ENCODE results near the gene HMMR.
A peak's percentile ranks its signal among the peaks of the same experiment; 100 is the strongest.

HMMR gene

GRCh38 chr5:163478126-163478981 is 17.9 kb downstream of the HMMR start:
- TF ChIP-seq, protein P1, sequence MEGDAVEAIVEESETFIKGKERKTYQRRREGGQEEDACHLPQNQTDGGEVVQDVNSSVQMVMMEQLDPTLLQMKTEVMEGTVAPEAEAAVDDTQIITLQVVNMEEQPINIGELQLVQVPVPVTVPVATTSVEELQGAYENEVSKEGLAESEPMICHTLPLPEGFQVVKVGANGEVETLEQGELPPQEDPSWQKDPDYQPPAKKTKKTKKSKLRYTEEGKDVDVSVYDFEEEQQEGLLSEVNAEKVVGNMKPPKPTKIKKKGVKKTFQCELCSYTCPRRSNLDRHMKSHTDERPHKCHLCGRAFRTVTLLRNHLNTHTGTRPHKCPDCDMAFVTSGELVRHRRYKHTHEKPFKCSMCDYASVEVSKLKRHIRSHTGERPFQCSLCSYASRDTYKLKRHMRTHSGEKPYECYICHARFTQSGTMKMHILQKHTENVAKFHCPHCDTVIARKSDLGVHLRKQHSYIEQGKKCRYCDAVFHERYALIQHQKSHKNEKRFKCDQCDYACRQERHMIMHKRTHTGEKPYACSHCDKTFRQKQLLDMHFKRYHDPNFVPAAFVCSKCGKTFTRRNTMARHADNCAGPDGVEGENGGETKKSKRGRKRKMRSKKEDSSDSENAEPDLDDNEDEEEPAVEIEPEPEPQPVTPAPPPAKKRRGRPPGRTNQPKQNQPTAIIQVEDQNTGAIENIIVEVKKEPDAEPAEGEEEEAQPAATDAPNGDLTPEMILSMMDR (IDR thresholded peaks at IDR 0.05): no peak
- no peak for TF ChIP-seq ZFX (IDR thresholded peaks at IDR 0.05; ENCODE audit: borderline replicate concordance)
- no peak overlapping the region for H3K27ac ChIP-seq

DNA sequence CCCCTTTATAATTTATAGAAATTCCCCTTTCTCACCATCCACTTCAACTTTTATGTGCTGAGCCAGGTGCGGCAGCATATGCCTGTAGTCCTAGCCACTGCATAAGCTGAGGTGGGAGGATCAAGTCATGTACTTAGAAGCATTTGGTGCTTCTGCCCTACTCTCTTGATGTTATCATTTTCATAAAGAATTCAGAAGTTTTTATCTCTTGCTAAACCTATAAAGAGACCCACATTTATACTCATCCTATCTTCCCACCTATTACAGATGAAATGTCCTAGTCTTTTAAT is 18.5 kb downstream of the HMMR start:
- TF ChIP-seq, protein P1 (IDR thresholded peaks at IDR 0.05): no peak
- TF ChIP-seq ZFX (IDR thresholded peaks at IDR 0.05; ENCODE audit: borderline replicate concordance): no peak
- no peak overlapping the region for H3K27ac ChIP-seq

DNA sequence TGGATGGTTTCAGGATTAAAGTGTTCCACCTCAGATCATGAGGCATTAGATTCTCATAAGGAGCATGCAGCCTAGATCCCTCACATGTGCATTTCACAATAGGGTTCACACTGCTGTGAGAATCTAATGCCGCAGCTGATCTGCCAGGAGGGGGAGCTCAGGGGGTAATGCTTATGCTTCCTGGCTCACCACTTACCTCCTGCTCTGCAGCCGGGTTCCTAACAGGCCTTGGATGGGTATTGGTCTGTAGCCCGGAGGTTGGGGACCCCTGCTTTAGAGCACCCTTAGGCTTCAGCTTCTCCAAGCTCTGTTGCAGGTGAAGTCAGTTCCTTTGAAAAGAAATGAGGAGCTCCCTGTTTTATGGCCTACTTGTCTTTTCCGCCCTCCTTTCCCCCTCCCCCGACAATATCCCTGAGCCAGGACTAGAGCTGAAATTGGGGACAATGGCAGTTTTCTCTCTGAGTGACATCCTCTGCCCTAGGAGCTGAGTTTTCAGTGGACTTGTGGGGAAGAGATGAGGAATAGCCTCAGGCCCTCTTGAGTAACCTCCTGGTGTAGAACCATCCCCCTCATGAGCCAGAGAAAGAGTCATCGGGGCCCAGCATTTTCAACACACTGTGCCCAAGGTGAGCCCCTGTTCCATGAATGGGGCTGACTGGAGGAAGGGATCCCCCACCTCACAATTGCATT is 28.8 kb downstream of the HMMR start:
- H3K27ac ChIP-seq: no peak overlapping the region
- no peak for TF ChIP-seq ZFX (IDR thresholded peaks at IDR 0.05; ENCODE audit: borderline replicate concordance)
- TF ChIP-seq, protein P1 (IDR thresholded peaks at IDR 0.05): peak; percentile 21; the same call in 1 of the 2 replicates

GRCh38 chr5:163489745-163490075 is 29.3 kb downstream of the HMMR start:
- TF ChIP-seq, protein P1 (IDR thresholded peaks at IDR 0.05): no peak
- no peak for TF ChIP-seq ZFX (IDR thresholded peaks at IDR 0.05; ENCODE audit: borderline replicate concordance)
- H3K27ac ChIP-seq: no peak overlapping the region

DNA sequence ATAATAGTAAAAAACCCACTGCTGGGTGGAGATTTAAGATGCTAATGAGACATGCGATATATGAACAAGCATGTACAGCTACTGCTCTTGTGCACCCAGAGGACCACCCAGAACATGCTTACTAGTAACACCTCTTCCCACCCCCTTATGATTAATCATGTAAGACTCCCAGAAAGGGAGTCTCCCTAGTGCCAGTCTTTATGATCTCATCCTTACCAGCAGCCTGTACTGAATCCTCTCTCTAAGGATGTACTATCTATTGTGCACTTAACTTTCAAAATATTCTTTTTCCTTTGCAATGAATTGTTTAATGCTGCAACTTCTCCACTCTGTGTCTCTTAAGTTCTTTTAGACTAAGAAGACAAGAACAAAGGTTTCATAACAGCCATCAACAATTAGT is 35.9 kb downstream of the HMMR start:
- no peak overlapping the region for H3K27ac ChIP-seq
- no peak for TF ChIP-seq ZFX (IDR thresholded peaks at IDR 0.05; ENCODE audit: borderline replicate concordance)
- TF ChIP-seq, protein P1 (IDR thresholded peaks at IDR 0.05): no peak

DNA sequence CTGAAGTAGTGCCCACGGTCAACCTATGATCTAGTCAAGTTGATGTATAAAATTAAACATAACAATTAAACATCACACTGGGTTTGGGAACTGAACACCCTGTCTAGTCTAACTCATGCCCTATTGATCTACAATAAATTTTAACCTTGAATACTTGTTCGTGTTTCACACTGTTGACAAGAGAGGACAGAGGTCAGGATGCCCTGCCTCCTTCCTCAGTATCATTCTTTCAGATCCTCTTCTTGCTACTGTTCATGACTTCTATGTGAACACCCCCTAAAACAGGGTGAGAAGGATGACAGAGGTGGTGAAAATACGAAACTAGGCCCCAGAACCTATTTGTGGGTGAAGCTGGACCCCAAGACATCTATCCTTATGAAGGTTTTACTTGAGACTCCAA is 36.9 kb downstream of the HMMR start:
- TF ChIP-seq, protein P1 (IDR thresholded peaks at IDR 0.05): no peak
- no peak for TF ChIP-seq ZFX (IDR thresholded peaks at IDR 0.05; ENCODE audit: borderline replicate concordance)
- H3K27ac ChIP-seq: no peak overlapping the region

DNA sequence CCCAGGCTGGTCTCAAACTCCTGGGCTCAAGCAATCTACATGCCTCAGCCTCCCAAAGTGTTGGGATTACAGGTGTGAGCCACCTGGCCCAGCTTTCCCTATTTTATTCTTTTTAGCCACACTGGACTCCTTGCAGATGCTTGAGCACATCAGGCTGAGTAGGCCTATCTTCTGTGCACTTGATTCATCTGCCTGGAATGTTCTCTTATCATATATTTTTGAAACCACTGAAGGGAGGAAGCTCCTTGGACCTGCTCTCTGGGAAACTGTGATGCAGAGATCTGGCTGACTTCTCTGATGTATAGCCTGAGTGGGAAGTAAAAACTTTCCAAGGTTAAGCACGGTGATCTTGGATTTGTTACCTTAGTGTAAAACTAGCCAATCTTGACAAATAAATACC is 38.5 kb downstream of the HMMR start:
- H3K27ac ChIP-seq: no peak overlapping the region
- TF ChIP-seq, protein P1 (IDR thresholded peaks at IDR 0.05): no peak
- no peak for TF ChIP-seq ZFX (IDR thresholded peaks at IDR 0.05; ENCODE audit: borderline replicate concordance)

Data from 22Rv1 (cell line).